Stimulated activated naive B cell treated with anti-CD40 and anti-IgM and Interleukin-4, amounts not matched to agents 10 μg/mL and 1 μg/mL and 100 μg/mL, for 72 hours (primary cell): ENCODE measurements around the gene TXNRD2.
A peak's percentile ranks its signal among the peaks of the same experiment; 100 is the strongest.
"Not testable (repeated sequence)": the region's sequence is repeated elsewhere in the genome, so short reads cannot be mapped to it uniquely, and the experiment has no call there.

ENCODE experiments used
- ATAC-seq, 2 donors: fragments of 150-1000 bp; cut with Tn5 transposase; replicated peaks; 2 replicates each; pipeline ENCODE4 v1.10.0; 2021; ENCODE audit warnings: moderate library complexity in 1 of 2
- DNase-seq: peaks from one replicate; pipeline ENCODE4 v3.0.0; 2021
- H3K27ac Mint-ChIP-seq: one replicate; pipeline ENCODE4 v1.8.0; 2022; ENCODE audit warnings: mild to moderate bottlenecking, mixed read lengths
- H3K27me3 Mint-ChIP-seq, 2 donors: one replicate each; pipeline ENCODE4 v1.8.0; 2022; ENCODE audit warnings: mixed read lengths in 2 of 2
- H3K36me3 Mint-ChIP-seq, 2 donors: one replicate each; pipeline ENCODE4 v1.8.0; 2022; ENCODE audit warnings: mixed read lengths in 2 of 2, mild to moderate bottlenecking in 1 of 2
- H3K4me1 Mint-ChIP-seq, 2 donors: one replicate each; pipeline ENCODE4 v1.8.0; 2022; ENCODE audit warnings: mixed read lengths in 2 of 2, mild to moderate bottlenecking in 1 of 2
- H3K4me3 Mint-ChIP-seq, 2 donors: one replicate each; pipeline ENCODE4 v1.8.0; 2022; ENCODE audit warnings: mild to moderate bottlenecking in 2 of 2, mixed read lengths in 2 of 2, moderate library complexity in 1 of 2
- H3K9me3 Mint-ChIP-seq, 2 donors: one replicate each; pipeline ENCODE4 v1.8.0; 2022; ENCODE audit warnings: mixed read lengths in 2 of 2, mild to moderate bottlenecking in 1 of 2

TXNRD2 gene

DNA sequence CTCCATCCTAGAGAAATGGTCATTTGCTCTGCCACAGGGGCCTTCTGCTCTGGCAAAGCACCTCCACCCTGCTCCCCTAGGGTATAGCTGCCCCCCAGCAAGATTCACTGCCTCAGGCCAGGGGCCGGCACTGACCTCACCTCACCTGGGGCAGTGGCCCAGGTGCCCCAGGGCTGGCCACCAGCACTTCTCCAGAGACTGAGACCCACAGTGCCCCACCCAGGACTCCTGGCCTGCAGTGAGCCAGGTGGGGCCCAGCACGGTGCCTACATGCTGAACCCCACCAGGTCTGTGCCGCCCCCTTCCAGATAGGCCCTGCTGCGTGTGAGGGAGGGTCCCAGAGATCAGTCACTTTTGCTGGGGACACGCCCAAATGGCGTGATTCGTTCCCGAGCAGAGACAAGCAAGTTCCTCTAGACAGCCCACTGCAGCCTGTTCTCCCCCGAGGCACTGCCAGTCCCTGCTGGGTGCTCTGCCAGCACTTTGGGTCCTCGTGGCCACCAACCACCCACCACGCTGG, 97.7 kb downstream of the TXNRD2 start:
- Mint-ChIP-seq H3K4me1 (peaks cover 27 to 37% of the 10 kb centered on the region in 2 donors), H3K36me3 (peaks cover 23 to 43% of the 10 kb centered on the region in 2 donors), H3K27me3 (no peaks in the 10 kb centered on the region), H3K4me3 (peak overlapping the region in 1 of 2 donors; percentile 60), H3K27ac (peak overlapping the region; percentile 75), H3K9me3 (no peaks in the 10 kb centered on the region)
- no peak for DNase-seq
- ATAC-seq: no peak

- H3K27me3 Mint-ChIP-seq: no peaks in the 10 kb centered on the region
- H3K27ac Mint-ChIP-seq: no peak overlapping the region
- H3K36me3 Mint-ChIP-seq: peaks cover 17 to 38% of the 10 kb centered on the region in 2 donors
- H3K4me1 Mint-ChIP-seq: peaks cover 27 to 37% of the 10 kb centered on the region in 2 donors
- DNase-seq (no peak), ATAC-seq (no peak)
- H3K9me3 Mint-ChIP-seq: no peaks in the 10 kb centered on the region
- H3K4me3 Mint-ChIP-seq: no peak overlapping the region
Observed at GRCh38 chr22:19843107-19843856, 98.3 kb downstream of the TXNRD2 start.

DNA sequence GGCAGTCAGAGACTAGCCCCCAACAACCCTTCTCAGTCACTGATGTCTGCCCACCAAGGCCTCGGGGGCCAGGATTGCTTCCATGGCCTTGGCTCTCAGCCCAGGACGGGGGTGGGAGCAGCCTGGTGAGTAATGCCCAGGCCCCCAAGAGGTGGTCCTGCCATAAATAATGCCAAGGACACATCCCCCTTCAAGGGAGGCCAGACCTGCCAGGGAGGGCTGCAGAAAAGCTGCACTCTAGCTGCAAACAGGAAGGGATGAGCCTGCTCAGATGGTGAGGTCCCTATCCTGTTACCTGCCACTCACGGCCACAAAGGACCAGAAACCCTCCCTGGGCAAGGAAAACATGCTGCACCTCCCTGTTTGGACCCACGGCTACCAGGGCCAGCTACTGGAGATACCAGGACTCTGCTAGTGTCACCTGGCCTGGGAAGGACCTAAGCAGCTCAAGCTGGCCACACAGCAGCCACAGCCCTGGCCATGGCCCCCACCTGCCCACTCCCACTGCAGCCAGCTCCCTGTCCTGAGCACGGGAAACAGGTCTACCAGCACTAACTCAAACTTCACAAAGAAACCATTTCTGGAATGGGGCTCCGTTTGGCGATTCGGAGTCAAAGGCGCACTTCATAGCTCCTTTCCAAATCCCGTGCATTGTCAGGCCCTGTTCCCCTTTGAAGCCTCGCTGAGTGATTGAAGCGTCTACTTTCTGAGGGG, 99.1 kb downstream of the TXNRD2 start:
- Mint-ChIP-seq H3K9me3 (no peaks in the 10 kb centered on the region), H3K27ac (no peak overlapping the region), H3K4me3 (no peak overlapping the region), H3K27me3 (no peaks in the 10 kb centered on the region), H3K36me3 (peaks cover 15 to 36% of the 10 kb centered on the region in 2 donors), H3K4me1 (peaks cover 27 to 42% of the 10 kb centered on the region in 2 donors)
- no peak for DNase-seq
- ATAC-seq: no peak

DNA sequence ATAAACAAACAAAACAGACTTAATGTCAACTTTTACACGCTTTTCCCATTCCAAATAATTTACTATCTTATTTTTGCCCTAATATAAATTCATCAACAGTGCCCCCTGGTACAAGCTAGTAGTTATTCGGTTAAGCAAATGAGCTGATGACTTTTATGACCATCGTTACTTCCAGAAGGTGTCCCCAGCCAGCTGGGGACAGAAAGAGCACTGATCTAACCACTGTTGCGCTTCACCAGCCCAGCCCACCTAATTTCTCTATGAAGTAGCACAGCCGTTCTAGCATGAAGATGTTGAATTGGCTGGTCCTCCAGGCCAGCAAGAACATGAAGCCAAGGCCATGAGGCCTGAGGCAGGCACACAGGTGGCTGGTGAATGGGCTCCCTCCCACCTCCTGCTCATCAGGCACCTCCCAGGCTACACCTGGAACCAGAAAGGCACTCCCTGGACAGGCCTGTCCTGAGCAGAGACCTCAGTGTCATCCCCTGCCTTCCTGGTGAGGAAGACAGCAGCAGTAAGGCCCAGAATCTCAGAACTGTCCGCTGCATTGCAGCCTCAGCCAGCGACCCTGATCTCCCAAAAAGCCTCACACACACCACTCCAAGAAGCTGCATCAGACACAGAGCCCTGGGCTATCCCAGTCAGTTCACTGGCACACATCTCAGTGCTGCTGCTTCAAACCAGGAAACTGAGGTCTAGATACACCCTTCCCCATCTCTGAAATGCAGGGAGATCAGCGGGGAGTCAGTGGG, 99.8 kb downstream of the TXNRD2 start:
- H3K27me3 Mint-ChIP-seq: no peaks in the 10 kb centered on the region
- DNase-seq (no peak), ATAC-seq (peak; percentile 55 to 57)
- H3K9me3 Mint-ChIP-seq: no peaks in the 10 kb centered on the region
- peaks cover 27 to 45% of the 10 kb centered on the region in 2 donors for H3K4me1 Mint-ChIP-seq
- H3K36me3 Mint-ChIP-seq: peaks cover 16 to 30% of the 10 kb centered on the region in 2 donors
- no peak overlapping the region for H3K4me3 Mint-ChIP-seq
- H3K27ac Mint-ChIP-seq: peak overlapping the region; percentile 77

GRCh38 chr22:19840955-19841640, 100.5 kb downstream of the TXNRD2 start:
- no peaks in the 10 kb centered on the region for H3K9me3 Mint-ChIP-seq
- H3K27ac Mint-ChIP-seq: no peak overlapping the region
- H3K36me3 Mint-ChIP-seq: peaks cover 14 to 27% of the 10 kb centered on the region in 2 donors
- ATAC-seq: no peak
- H3K27me3 Mint-ChIP-seq: no peaks in the 10 kb centered on the region
- no peak overlapping the region for H3K4me3 Mint-ChIP-seq
- peaks cover 27 to 49% of the 10 kb centered on the region in 2 donors for H3K4me1 Mint-ChIP-seq
- no peak for DNase-seq

GRCh38 chr22:19840059-19840458, 101.6 kb downstream of the TXNRD2 start:
- no peak overlapping the region for H3K4me3 Mint-ChIP-seq
- ATAC-seq (no peak), DNase-seq (no peak)
- no peaks in the 10 kb centered on the region for H3K27me3 Mint-ChIP-seq
- no peaks in the 10 kb centered on the region for H3K9me3 Mint-ChIP-seq
- H3K27ac Mint-ChIP-seq: no peak overlapping the region
- peaks cover 12 to 24% of the 10 kb centered on the region in 2 donors for H3K36me3 Mint-ChIP-seq
- peaks cover 17 to 40% of the 10 kb centered on the region in 2 donors for H3K4me1 Mint-ChIP-seq

GRCh38 chr22:19837915-19838314, 103.7 kb downstream of the TXNRD2 start:
- Mint-ChIP-seq H3K9me3 (no peaks in the 10 kb centered on the region), H3K4me3 (no peak overlapping the region), H3K4me1 (peaks cover 8 to 26% of the 10 kb centered on the region in 2 donors), H3K27me3 (no peaks in the 10 kb centered on the region), H3K36me3 (peaks cover 8 to 15% of the 10 kb centered on the region in 2 donors), H3K27ac (no peak overlapping the region)
- DNase-seq: no peak
- ATAC-seq: no peak

- Mint-ChIP-seq H3K4me3 (no peak overlapping the region), H3K4me1 (peaks cover 7 to 26% of the 10 kb centered on the region in 2 donors), H3K27me3 (no peaks in the 10 kb centered on the region), H3K36me3 (peaks cover 8 to 11% of the 10 kb centered on the region in 2 donors), H3K9me3 (no peaks in the 10 kb centered on the region), H3K27ac (no peak overlapping the region)
- DNase-seq: no peak
- no peak for ATAC-seq
Observed at GRCh38 chr22:19836512-19836911, 105.1 kb downstream of the TXNRD2 start.

DNA sequence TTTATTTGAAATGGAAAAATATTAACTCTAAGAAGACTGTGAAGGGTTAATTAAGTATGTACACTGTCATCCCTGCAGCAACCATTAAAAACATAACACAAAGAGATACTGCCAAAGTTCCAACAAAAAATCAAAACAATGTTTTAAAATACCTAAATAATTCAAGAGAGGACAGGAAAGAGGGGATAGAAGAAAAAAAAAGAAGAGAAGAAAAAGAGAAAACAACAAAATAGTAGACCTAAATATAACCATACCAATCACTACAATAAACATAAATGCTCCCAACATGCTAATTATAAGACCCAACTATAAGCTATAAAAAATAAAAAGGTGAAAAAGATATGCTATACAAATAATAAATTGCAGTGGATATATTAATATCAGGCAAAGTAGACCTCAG, 107.0 kb downstream of the TXNRD2 start:
- Mint-ChIP-seq H3K27me3 (no peaks in the 10 kb centered on the region), H3K27ac (no peak overlapping the region), H3K4me3 (no peak overlapping the region), H3K4me1 (peaks cover 7 to 24% of the 10 kb centered on the region in 2 donors), H3K36me3 (peaks cover 6 to 8% of the 10 kb centered on the region in 2 donors), H3K9me3 (no peaks in the 10 kb centered on the region)
- DNase-seq (no peak), ATAC-seq (no peak)

DNA sequence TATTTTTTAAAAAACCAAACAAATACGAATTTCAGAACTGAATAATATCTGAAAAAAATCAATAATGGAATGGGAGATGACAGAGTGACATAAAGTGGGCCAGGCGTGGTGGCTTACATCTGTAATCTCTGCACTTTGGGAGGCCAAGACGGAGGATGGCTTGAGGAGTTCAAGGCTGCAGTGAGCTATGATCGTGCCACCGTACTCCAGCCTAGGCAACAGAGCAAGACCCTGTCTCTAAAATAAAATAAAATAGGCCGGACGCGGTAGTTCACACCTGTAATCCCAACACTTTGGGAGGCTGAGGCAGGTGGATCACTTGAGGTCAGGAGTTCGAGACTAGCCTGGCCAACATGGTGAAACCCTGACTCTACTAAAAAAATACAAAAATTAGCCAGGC, 108.3 kb downstream of the TXNRD2 start:
- ATAC-seq, H3K9me3 Mint-ChIP-seq, H3K4me3 Mint-ChIP-seq, DNase-seq, H3K27ac Mint-ChIP-seq, H3K36me3 Mint-ChIP-seq, H3K27me3 Mint-ChIP-seq: not testable (repeated sequence)
- H3K4me1 Mint-ChIP-seq: peaks cover 7 to 24% of the 10 kb centered on the region in 2 donors

DNA sequence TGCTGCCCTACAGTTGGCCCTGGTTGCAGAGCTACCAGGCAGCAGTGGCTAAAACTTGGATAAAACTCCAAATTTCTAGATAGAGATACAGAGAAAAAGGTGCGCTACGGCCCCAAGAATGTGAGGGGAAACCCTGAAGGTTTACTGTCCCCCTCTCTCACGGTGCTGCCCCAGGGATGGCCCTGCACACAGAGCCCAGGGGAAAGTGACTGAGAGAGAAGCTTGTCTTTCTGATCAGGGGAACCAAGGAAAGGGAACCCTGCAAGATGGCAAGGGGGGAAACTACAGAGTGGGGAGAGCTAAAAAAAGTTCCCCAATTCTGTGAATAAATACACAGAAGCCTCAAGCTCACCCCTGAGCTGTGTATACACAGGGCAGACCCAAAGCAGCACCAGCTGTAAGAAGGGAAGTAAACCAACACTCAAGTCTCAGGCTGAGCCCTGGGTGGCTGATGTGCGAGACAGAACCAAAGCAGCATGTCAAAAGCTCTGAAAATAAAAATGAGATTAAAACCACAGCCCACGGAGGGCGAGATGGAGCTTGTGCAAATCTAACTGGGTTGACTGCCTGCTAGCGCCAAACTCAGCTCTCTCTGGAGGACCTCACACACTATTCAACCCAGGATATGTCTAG, 109.0 kb downstream of the TXNRD2 start:
- H3K27ac Mint-ChIP-seq: peak overlapping the region; percentile 37
- no peak for DNase-seq
- peak; percentile 71 to 82 for ATAC-seq
- H3K9me3 Mint-ChIP-seq: no peaks in the 10 kb centered on the region
- H3K36me3 Mint-ChIP-seq: peaks cover 2 to 4% of the 10 kb centered on the region in 2 donors
- H3K27me3 Mint-ChIP-seq: no peaks in the 10 kb centered on the region
- no peak overlapping the region for H3K4me3 Mint-ChIP-seq
- peaks cover 7 to 19% of the 10 kb centered on the region in 2 donors for H3K4me1 Mint-ChIP-seq

DNA sequence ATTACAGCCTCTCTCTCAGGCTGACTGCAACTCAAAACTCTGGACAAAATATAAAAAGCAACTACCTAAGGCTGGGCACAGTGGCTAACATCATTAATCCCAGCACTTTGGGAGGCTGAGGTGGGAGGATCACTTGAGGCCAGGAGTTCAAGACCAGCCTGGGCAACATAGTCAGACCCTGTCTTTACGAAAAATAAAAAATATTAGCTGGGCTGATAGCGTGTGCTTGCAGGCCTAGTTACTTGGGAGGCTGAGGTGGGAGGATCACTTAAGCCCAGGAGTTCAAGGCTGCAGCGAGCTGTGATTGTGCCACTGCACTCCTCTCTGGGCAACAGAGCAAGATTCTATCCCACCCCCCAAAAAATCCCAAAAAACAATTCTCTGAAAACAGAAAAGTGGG, 109.6 kb downstream of the TXNRD2 start:
- not testable (repeated sequence) for H3K4me3 Mint-ChIP-seq, H3K27ac Mint-ChIP-seq, H3K36me3 Mint-ChIP-seq, H3K9me3 Mint-ChIP-seq, ATAC-seq, DNase-seq, H3K27me3 Mint-ChIP-seq
- H3K4me1 Mint-ChIP-seq: peaks cover 7 to 16% of the 10 kb centered on the region in 2 donors

DNA sequence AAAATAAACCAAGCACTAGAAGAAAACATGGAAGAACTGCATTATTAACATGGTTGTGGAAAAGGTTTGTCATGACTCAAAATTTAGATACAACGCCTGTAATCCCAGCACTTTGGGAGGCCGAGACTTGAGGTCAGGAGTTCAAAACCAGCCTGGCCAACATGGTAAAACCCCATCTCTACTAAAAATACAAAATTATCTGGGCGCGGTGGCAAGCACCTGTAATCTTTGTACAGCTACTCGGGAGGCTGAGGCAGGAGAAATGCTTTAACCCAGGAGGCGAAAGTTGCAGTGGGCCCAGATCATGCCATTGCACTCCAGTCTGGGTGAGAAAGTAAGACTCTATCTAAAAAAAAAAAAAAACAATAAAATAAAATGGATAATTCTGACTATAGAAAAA, 110.6 kb downstream of the TXNRD2 start:
- no peak overlapping the region for H3K4me3 Mint-ChIP-seq
- no peaks in the 10 kb centered on the region for H3K27me3 Mint-ChIP-seq
- H3K27ac Mint-ChIP-seq: no peak overlapping the region

More for the DNA sequence above, 110.6 kb downstream of the TXNRD2 start:
- H3K4me1 Mint-ChIP-seq: peaks cover 7 to 10% of the 10 kb centered on the region in 2 donors
- peaks cover 5 to 16% of the 10 kb centered on the region in 2 donors for H3K36me3 Mint-ChIP-seq
- peaks cover 3% of the 10 kb centered on the region in 2 donors for H3K9me3 Mint-ChIP-seq
- ATAC-seq: no peak
- no peak for DNase-seq
